Smooth muscle cell (in vitro differentiated cells): Measurements from ENCODE around the gene TAAR9. TPM values are rescaled to one million over a fixed set of nuclear protein-coding genes. Genes with fewer than 3 reads are reported as not detected.

Experiments
- DNase-seq: peaks from one replicate; lab custom pipeline; 2025; ENCODE audit not compliant: unreplicated experiment; lab: John Stamatoyannopoulos, UW
- H2AFZ ChIP-seq: fragments of 200-600 bp; sonication (generic); 2 replicates; pipeline ENCODE4 v1.6.0; 2016; ENCODE audit warnings: antibody characterized with exemption, low read depth, mild to moderate bottlenecking
- H3F3A ChIP-seq: fragments of 200-600 bp; sonication (generic); 2 replicates; pipeline ENCODE4 v1.6.0; 2017; ENCODE audit warnings: antibody characterized with exemption, low read depth
- H3K27ac ChIP-seq: fragments of 200-600 bp; sonication (generic); 2 replicates; pipeline ENCODE4 v1.5.1; 2016; ENCODE audit warnings: low read depth, mild to moderate bottlenecking
- H3K27me3 ChIP-seq: fragments of 200-600 bp; sonication (generic); 2 replicates; pipeline ENCODE4 v1.6.1; 2016; ENCODE audit warnings: low read depth, mild to moderate bottlenecking
- H3K36me3 ChIP-seq: fragments of 200-600 bp; sonication (generic); 2 replicates; pipeline ENCODE4 v1.5.1; 2016; ENCODE audit warnings: low read depth
- H3K4me1 ChIP-seq: fragments of 200-600 bp; sonication (generic); 2 replicates; pipeline ENCODE4 v1.5.1; 2016; ENCODE audit warnings: low read depth
- H3K4me2 ChIP-seq: fragments of 200-600 bp; sonication (generic); 2 replicates; pipeline ENCODE4 v1.6.0; 2016; ENCODE audit warnings: mild to moderate bottlenecking
- H3K4me3 ChIP-seq: fragments of 200-600 bp; sonication (generic); 2 replicates; pipeline ENCODE4 v1.5.1; 2016; ENCODE audit warnings: mild to moderate bottlenecking
- H3K79me2 ChIP-seq: fragments of 200-600 bp; sonication (generic); 2 replicates; pipeline ENCODE4 v1.6.0; 2016; ENCODE audit warnings: low read depth, mild to moderate bottlenecking
- H3K9ac ChIP-seq: fragments of 200-600 bp; sonication (generic); 2 replicates; pipeline ENCODE4 v1.6.0; 2016; ENCODE audit warnings: low read depth
- H3K9me3 ChIP-seq: fragments of 200-600 bp; sonication (generic); replicated peaks from 2 replicates; pipeline ENCODE4 v1.5.1; 2016; ENCODE audit warnings: low read depth
- H4K20me1 ChIP-seq: fragments of 200-600 bp; sonication (generic); 2 replicates; pipeline ENCODE4 v1.6.0; 2016; ENCODE audit warnings: low read depth
- WGBS: methylation state at CpG from one replicate; pipeline ENCODE4 v1.1.7; 2016; ENCODE audit warnings: low lambda C conversion rate; 5-methylcytosine and 5-hydroxymethylcytosine counted together
- polyA plus RNA-seq: library from polyadenylated mRNA; unstranded; fragments of >200 nt; fragmentation: Nextera tagmentation; extraction: Ambion mirVana; gene quantifications from 2 replicates; pipeline ENCODE4 v1.2.1, GENCODE V29; 2016
- total RNA-seq: library from RNA; depleted of rRNA; stranded (reverse); fragments of >200 nt; gene quantifications from 2 replicates; pipeline ENCODE4 v1.2.3, GENCODE V29; 2014
- TF ChIP-seq, protein P1 (sequence below): fragments of 200-600 bp; sonication (generic); IDR thresholded peaks from 2 replicates; pipeline ENCODE4 v1.5.1; 2017; ENCODE audit warnings: borderline replicate concordance, mild to moderate bottlenecking, antibody characterized with exemption; ENCODE audit not compliant: insufficient read depth, poor library complexity, severe bottlenecking

Gene TAAR9
- total and polyA plus RNA-seq, 2 experiments from 2014 or later = not detected

DNA sequence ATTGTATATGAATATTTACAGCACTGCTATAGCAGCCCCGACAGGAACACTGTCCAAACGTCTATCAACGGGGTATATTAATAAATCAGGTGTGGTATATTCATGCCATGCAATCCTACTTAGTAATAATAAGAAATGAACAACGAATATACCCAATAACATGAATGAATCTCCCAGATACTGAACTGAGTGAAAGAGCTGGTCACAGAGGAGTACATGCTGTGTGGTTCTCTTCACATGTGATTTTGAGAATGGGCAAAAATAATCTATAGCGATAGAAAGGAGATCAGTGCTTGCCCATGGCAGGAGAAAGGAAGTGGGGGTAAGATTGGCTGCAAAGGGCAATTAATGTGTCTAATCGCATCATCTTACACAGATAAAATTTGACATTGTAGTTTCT is 28.3 kb downstream of the TAAR9 start:
- Histone ChIP-seq H4K20me1 (no peaks in the 10 kb centered on the region), H3K9ac (no peak overlapping the region), H3K27ac (no peak overlapping the region), H3K79me2 (no peaks in the 10 kb centered on the region), H3K4me1 (no peaks in the 10 kb centered on the region), H2AFZ (no peak overlapping the region), H3K4me2 (no peak overlapping the region), H3K36me3 (no peaks in the 10 kb centered on the region), H3K9me3 (no peaks in the 10 kb centered on the region), H3K27me3 (peaks cover 17% of the 10 kb centered on the region), H3K4me3 (no peak overlapping the region), H3F3A (no peaks in the 10 kb centered on the region)
- DNase-seq = no peak
- TF ChIP-seq, protein P1, sequence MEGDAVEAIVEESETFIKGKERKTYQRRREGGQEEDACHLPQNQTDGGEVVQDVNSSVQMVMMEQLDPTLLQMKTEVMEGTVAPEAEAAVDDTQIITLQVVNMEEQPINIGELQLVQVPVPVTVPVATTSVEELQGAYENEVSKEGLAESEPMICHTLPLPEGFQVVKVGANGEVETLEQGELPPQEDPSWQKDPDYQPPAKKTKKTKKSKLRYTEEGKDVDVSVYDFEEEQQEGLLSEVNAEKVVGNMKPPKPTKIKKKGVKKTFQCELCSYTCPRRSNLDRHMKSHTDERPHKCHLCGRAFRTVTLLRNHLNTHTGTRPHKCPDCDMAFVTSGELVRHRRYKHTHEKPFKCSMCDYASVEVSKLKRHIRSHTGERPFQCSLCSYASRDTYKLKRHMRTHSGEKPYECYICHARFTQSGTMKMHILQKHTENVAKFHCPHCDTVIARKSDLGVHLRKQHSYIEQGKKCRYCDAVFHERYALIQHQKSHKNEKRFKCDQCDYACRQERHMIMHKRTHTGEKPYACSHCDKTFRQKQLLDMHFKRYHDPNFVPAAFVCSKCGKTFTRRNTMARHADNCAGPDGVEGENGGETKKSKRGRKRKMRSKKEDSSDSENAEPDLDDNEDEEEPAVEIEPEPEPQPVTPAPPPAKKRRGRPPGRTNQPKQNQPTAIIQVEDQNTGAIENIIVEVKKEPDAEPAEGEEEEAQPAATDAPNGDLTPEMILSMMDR = no peak
- 93% methylated on average over 6 of the region's 6 CpGs for WGBS

GRCh38 chr6:132567566-132567965 is 29.5 kb downstream of the TAAR9 start:
- Histone ChIP-seq H3F3A (no peaks in the 10 kb centered on the region), H3K4me2 (no peak overlapping the region), H3K27ac (no peak overlapping the region), H3K4me1 (no peaks in the 10 kb centered on the region), H2AFZ (peak overlapping the region; percentile 23), H3K4me3 (no peak overlapping the region), H3K36me3 (no peaks in the 10 kb centered on the region), H3K9me3 (no peaks in the 10 kb centered on the region), H4K20me1 (no peaks in the 10 kb centered on the region), H3K9ac (no peak overlapping the region), H3K79me2 (no peaks in the 10 kb centered on the region), H3K27me3 (peaks cover 13% of the 10 kb centered on the region)
- TF ChIP-seq, protein P1 = no peak
- WGBS = 90% methylated on average over 1 of the region's 1 CpG
- no peak for DNase-seq

GRCh38 chr6:132568611-132569010 is 30.5 kb downstream of the TAAR9 start:
- no peaks in the 10 kb centered on the region for H3K9me3 ChIP-seq
- H3K4me2 ChIP-seq = no peak overlapping the region
- H4K20me1 ChIP-seq = no peaks in the 10 kb centered on the region
- H3K36me3 ChIP-seq = no peaks in the 10 kb centered on the region
- TF ChIP-seq, protein P1 = no peak
- H3K27ac ChIP-seq = no peak overlapping the region
- H3K27me3 ChIP-seq = peaks cover 13% of the 10 kb centered on the region
- no peak for DNase-seq
- H3K9ac ChIP-seq = no peak overlapping the region
- no peaks in the 10 kb centered on the region for H3K79me2 ChIP-seq
- no peak overlapping the region for H2AFZ ChIP-seq
- no peaks in the 10 kb centered on the region for H3F3A ChIP-seq
- 70% methylated on average over 6 of the region's 6 CpGs for WGBS
- no peaks in the 10 kb centered on the region for H3K4me1 ChIP-seq
- no peak overlapping the region for H3K4me3 ChIP-seq

- no peak for DNase-seq
- Histone ChIP-seq H3F3A (no peaks in the 10 kb centered on the region), H3K79me2 (no peaks in the 10 kb centered on the region), H3K36me3 (no peaks in the 10 kb centered on the region), H3K4me1 (no peaks in the 10 kb centered on the region), H3K27me3 (peaks cover 13% of the 10 kb centered on the region), H3K4me3 (no peak overlapping the region), H3K9ac (no peak overlapping the region), H3K27ac (no peak overlapping the region), H3K9me3 (no peaks in the 10 kb centered on the region), H2AFZ (no peak overlapping the region), H3K4me2 (no peak overlapping the region), H4K20me1 (no peaks in the 10 kb centered on the region)
- TF ChIP-seq, protein P1 = no peak
- WGBS = 64% methylated on average over 4 of the region's 4 CpGs
Observed at GRCh38 chr6:132569170-132569569, 31.1 kb downstream of the TAAR9 start.
